RWPE2 (cell line): ENCODE data around the gene SLC39A7.
A peak's percentile ranks its signal among the peaks of the same experiment; 100 is the strongest.

Experiments used
- ATAC-seq: fragments of 200-7000 bp; cut with Tn5 transposase; 3 replicates; pipeline ENCODE4 v1.9.1; 2021; ENCODE audit warnings: low read depth
- DNase-seq: peaks from one replicate; pipeline ENCODE4 v3.0.0-alpha.2; 2020; ENCODE audit warnings: low spot score
- H3K27ac ChIP-seq: fragments of 450-650 bp; 2 replicates; pipeline ENCODE4 v1.5.1; 2017; ENCODE audit warnings: mild to moderate bottlenecking; ENCODE audit not compliant: poor library complexity, severe bottlenecking
- H3K27me3 ChIP-seq: fragments of 250-450 bp; sonication (Bioruptor Pico); 2 replicates; pipeline ENCODE4 v1.5.1; 2021; ENCODE audit warnings: mild to moderate bottlenecking, moderate library complexity; ENCODE audit not compliant: insufficient read depth, poor library complexity, severe bottlenecking
- H3K36me3 ChIP-seq: fragments of 250-450 bp; sonication (Bioruptor Pico); 2 replicates; pipeline ENCODE4 v1.5.1; 2020; ENCODE audit warnings: low read depth, mild to moderate bottlenecking, moderate library complexity
- H3K4me1 ChIP-seq: fragments of 250-450 bp; sonication (Bioruptor Pico); 2 replicates; pipeline ENCODE4 v1.5.1; 2021; ENCODE audit warnings: mild to moderate bottlenecking, moderate library complexity; ENCODE audit not compliant: insufficient read depth, poor library complexity, severe bottlenecking
- H3K4me3 ChIP-seq: fragments of 250-450 bp; sonication (Bioruptor Pico); 2 replicates; pipeline ENCODE4 v1.5.1; 2021; ENCODE audit warnings: mild to moderate bottlenecking, moderate library complexity; ENCODE audit not compliant: severe bottlenecking
- H3K9me3 ChIP-seq: fragments of 250-450 bp; sonication (Bioruptor Pico); 2 replicates; pipeline ENCODE4 v1.5.1; 2021; ENCODE audit warnings: mild to moderate bottlenecking, moderate library complexity; ENCODE audit not compliant: severe bottlenecking
- CTCF ChIP-seq: fragments of 450-650 bp; IDR thresholded peaks from one replicate; pipeline ENCODE4 v1.5.1; 2017; ENCODE audit warnings: mild to moderate bottlenecking, moderate library complexity; ENCODE audit not compliant: poor library complexity, severe bottlenecking

Gene SLC39A7

GRCh38 chr6:33243476-33243875 lies 42.8 kb downstream of the SLC39A7 start:
- Histone ChIP-seq H3K9me3 (no peaks in the 10 kb centered on the region), H3K4me1 (no peaks in the 10 kb centered on the region), H3K27me3 (no peaks in the 10 kb centered on the region), H3K27ac (no peak overlapping the region), H3K36me3 (no peaks in the 10 kb centered on the region), H3K4me3 (no peak overlapping the region)
- ATAC-seq (no peak), DNase-seq (no peak)
- no peak for TF ChIP-seq CTCF

GRCh38 chr6:33247977-33248642 lies 47.4 kb downstream of the SLC39A7 start:
- peak overlapping the region; percentile 83 for H3K27ac ChIP-seq
- H3K4me3 ChIP-seq, result peak overlapping the region; percentile 38
- H3K36me3 ChIP-seq, result peaks cover 8% of the 10 kb centered on the region; the same call in 1 of the 2 replicates

GRCh38 chr6:33248643-33248931 lies 47.9 kb downstream of the SLC39A7 start:
- H3K9me3 ChIP-seq, result no peaks in the 10 kb centered on the region
- peak overlapping the region; percentile 38 for H3K4me3 ChIP-seq
- peak overlapping the region; percentile 83 for H3K27ac ChIP-seq
- ATAC-seq (peak; percentile 20; the same call in 2 of the 3 replicates), DNase-seq (no peak)
- peak; percentile 71 for TF ChIP-seq CTCF
- H3K4me1 ChIP-seq, result peaks cover 10% of the 10 kb centered on the region
- no peaks in the 10 kb centered on the region for H3K27me3 ChIP-seq
- peaks cover 8% of the 10 kb centered on the region for H3K36me3 ChIP-seq

More at GRCh38 chr6:33247977-33248642, 47.4 kb downstream of the SLC39A7 start:
- Histone ChIP-seq H3K27me3 (no peaks in the 10 kb centered on the region), H3K9me3 (no peaks in the 10 kb centered on the region), H3K4me1 (peaks cover 10% of the 10 kb centered on the region)
- peak; percentile 92 for TF ChIP-seq CTCF
- DNase-seq (peak; percentile 79), ATAC-seq (peak; percentile 41)

GRCh38 chr6:33248932-33249731 lies 48.5 kb downstream of the SLC39A7 start:
- TF ChIP-seq CTCF, result no peak
- H3K27ac ChIP-seq, result peak overlapping the region; percentile 83
- DNase-seq, result peak; percentile 98

More at GRCh38 chr6:33248932-33249731, 48.5 kb downstream of the SLC39A7 start:
- peak overlapping the region; percentile 38 for H3K4me3 ChIP-seq
- no peaks in the 10 kb centered on the region for H3K27me3 ChIP-seq
- H3K36me3 ChIP-seq, result peaks cover 13% of the 10 kb centered on the region
- no peaks in the 10 kb centered on the region for H3K9me3 ChIP-seq
- peaks cover 10% of the 10 kb centered on the region for H3K4me1 ChIP-seq
- peak; percentile 90 for ATAC-seq
